Measurements from ENCODE around the gene SLC38A1.

The SLC38A1 gene

DNA sequence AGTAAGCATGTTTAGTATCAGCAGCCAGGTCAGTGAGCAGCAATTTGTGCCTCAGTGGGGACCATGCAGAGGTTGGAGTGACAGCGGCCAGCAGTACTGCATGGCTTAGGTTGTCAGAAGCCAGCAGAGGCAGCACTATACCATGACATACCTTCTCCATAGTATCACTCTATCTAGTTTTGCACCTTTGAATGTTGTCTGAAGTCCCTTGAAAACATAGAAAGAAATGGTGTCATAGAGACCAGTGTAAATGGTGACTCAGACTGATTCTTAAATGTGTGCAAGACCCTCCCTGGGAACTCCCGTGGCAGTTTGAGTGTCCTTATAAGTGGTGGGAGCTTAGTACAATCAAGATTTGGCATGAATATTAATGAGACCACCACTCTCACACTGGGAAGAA lies 124.4 kb downstream of the SLC38A1 start:
- DNase-seq (no peak), ATAC-seq (ENCODE audit: insufficient read depth, low read depth) (no peak)
- Histone ChIP-seq H3K4me3 (ENCODE audit: low read depth in 1 of 2, low read length in 2 of 2) (no peak overlapping the region), H3K4me2 (ENCODE audit: insufficient read depth, low read length) (no peak overlapping the region), H3K9ac (ENCODE audit: low read depth, low read length) (no peak overlapping the region), H3K27me3 (ENCODE audit: insufficient read depth, low read length, poor library complexity) (no peaks in the 10 kb centered on the region), H3K79me2 (ENCODE audit: insufficient read depth, low read length) (no peaks in the 10 kb centered on the region), H3K36me3 (ENCODE audit: insufficient read depth, low read length) (no peaks in the 10 kb centered on the region), H3K9me3 (ENCODE audit: insufficient read depth, low read length, severe bottlenecking) (no peaks in the 10 kb centered on the region), H2AFZ (ENCODE audit: low read depth, low read length) (no peak overlapping the region), H4K20me1 (ENCODE audit: insufficient read depth, low read length) (no peaks in the 10 kb centered on the region), H3K4me1 (ENCODE audit: insufficient read depth, low read length) (no peaks in the 10 kb centered on the region), H3K27ac (ENCODE audit: low read length) (no peak overlapping the region)
- TF ChIP-seq EZH2 (IDR thresholded peaks at IDR 0.05; ENCODE audit: borderline replicate concordance, low read depth, low read length, severe bottlenecking) (no peak), CTCF (IDR thresholded peaks at IDR 0.05; ENCODE audit: borderline replicate concordance, extremely low read depth, low read length, poor library complexity, severe bottlenecking) (no peak)

- Histone ChIP-seq H3K4me1 (ENCODE audit: insufficient read depth, low read length) (no peaks in the 10 kb centered on the region), H3K4me3 (ENCODE audit: low read depth in 1 of 2, low read length in 2 of 2) (no peak overlapping the region), H3K36me3 (ENCODE audit: insufficient read depth, low read length) (no peaks in the 10 kb centered on the region), H3K9me3 (ENCODE audit: insufficient read depth, low read length, severe bottlenecking) (no peaks in the 10 kb centered on the region), H3K27ac (ENCODE audit: low read length) (no peak overlapping the region), H4K20me1 (ENCODE audit: insufficient read depth, low read length) (no peaks in the 10 kb centered on the region), H3K27me3 (ENCODE audit: insufficient read depth, low read length, poor library complexity) (no peaks in the 10 kb centered on the region), H3K4me2 (ENCODE audit: insufficient read depth, low read length) (no peak overlapping the region), H3K79me2 (ENCODE audit: insufficient read depth, low read length) (no peaks in the 10 kb centered on the region), H2AFZ (ENCODE audit: low read depth, low read length) (no peak overlapping the region), H3K9ac (ENCODE audit: low read depth, low read length) (no peak overlapping the region)
- TF ChIP-seq CTCF (IDR thresholded peaks at IDR 0.05; ENCODE audit: borderline replicate concordance, extremely low read depth, low read length, poor library complexity, severe bottlenecking) (no peak), EZH2 (IDR thresholded peaks at IDR 0.05; ENCODE audit: borderline replicate concordance, low read depth, low read length, severe bottlenecking) (no peak)
- ATAC-seq (ENCODE audit: insufficient read depth, low read depth) (no peak), DNase-seq (no peak)
Observed at GRCh38 chr12:46136249-46136648, 132.6 kb downstream of the SLC38A1 start.

DNA sequence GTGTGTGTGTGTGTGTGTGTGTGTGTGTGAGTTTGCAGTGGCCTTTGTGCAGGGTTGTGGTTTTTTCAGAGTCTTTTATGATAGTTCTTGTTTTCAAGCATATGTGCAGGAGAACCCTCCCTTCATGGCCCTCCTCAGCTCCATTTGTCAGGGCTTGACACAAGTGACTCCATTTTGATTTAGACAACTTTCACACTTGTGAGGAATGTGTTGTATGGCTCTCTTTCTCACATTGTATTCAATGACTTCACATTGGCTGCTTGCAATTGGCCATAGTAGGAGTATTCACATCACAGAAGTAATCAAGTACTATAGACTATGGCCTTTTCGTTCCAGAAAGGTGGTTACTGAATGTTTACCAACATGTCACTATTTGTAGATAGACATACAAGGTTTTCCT lies 133.1 kb downstream of the SLC38A1 start:
- no peak for ATAC-seq (ENCODE audit: insufficient read depth, low read depth)

More for the DNA sequence above, 133.1 kb downstream of the SLC38A1 start:
- no peak overlapping the region for H3K4me3 ChIP-seq (ENCODE audit: low read depth in 1 of 2, low read length in 2 of 2)
- H3K79me2 ChIP-seq (ENCODE audit: insufficient read depth, low read length): no peaks in the 10 kb centered on the region
- no peaks in the 10 kb centered on the region for H3K36me3 ChIP-seq (ENCODE audit: insufficient read depth, low read length)
- no peak overlapping the region for H3K4me2 ChIP-seq (ENCODE audit: insufficient read depth, low read length)
- no peak for DNase-seq
- no peaks in the 10 kb centered on the region for H3K4me1 ChIP-seq (ENCODE audit: insufficient read depth, low read length)
- H3K27me3 ChIP-seq (ENCODE audit: insufficient read depth, low read length, poor library complexity): no peaks in the 10 kb centered on the region
- TF ChIP-seq EZH2 (IDR thresholded peaks at IDR 0.05; ENCODE audit: borderline replicate concordance, low read depth, low read length, severe bottlenecking) (no peak), CTCF (IDR thresholded peaks at IDR 0.05; ENCODE audit: borderline replicate concordance, extremely low read depth, low read length, poor library complexity, severe bottlenecking) (no peak)
- H3K9me3 ChIP-seq (ENCODE audit: insufficient read depth, low read length, severe bottlenecking): no peaks in the 10 kb centered on the region
- H4K20me1 ChIP-seq (ENCODE audit: insufficient read depth, low read length): no peaks in the 10 kb centered on the region
- no peak overlapping the region for H3K9ac ChIP-seq (ENCODE audit: low read depth, low read length)
- no peak overlapping the region for H3K27ac ChIP-seq (ENCODE audit: low read length)
- H2AFZ ChIP-seq (ENCODE audit: low read depth, low read length): no peak overlapping the region
